Stimulated activated CD8-positive, alpha-beta memory T cell treated with anti-CD3 and anti-CD28 coated beads, Interleukin-4, amount 100 ng/mL, for 1 hour (primary cell): Measurements from ENCODE around the gene RNF212.

ENCODE experiments used
- DNase-seq, 2 donors: peaks; one replicate each; pipeline ENCODE4 v3.0.0-alpha.2; 2020; ENCODE audit warnings: low read depth in 2 of 2, low spot score in 1 of 2

RNF212 gene

DNA sequence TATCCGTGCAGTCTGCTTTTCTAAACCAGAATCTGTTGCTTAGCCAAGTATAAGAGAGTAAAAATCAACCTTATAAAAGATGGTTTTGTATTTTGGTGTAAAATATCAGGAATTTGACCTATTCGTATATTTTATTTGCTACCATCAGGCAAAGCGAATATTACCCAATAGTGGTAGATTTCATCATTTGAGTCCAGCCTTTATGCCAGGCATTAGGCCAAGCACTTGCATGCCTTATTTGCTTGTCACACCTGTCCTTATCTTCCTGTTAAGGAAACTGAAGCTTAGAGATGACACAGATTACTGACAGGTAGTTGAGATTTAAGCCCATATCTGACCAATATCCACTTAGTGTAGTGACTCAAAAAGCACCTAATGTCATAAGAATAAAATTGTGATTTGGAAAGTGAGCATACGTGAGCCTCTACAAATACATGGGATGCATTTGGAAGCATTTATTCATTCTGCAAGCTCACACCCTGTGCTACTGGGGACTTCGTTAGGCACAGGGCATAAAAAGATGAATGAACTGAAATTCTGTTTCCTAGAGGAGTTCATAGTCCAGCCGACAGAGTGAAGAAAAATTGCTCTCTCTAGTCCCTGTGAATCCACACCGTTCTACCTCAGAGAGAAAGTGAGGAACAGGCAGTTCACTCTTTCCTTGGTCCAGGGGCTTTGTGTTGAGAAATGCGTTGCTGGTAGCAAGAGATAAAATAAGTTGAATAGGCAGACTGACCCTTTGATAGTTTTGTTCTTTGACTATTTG is 2.3 kb upstream of the RNF212 start:
- no peak for DNase-seq

DNA sequence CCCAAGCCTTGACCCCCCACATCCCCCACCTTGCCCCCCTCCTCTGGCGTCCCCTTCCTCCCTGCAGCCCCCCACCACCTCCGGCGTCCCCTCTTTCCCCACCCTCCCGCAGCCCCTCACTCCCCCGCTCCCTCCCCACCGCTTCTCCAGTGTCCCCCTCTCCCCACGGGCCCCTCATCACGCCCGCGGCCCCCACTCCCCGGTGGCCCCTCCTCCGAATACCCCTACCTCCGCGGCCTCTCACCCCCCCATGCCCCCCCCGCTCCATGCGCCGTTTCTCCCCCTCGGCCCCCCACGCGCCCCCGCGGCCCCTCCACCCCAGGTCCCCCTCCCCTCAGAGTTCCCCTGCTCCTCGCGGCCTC is 562 bp downstream of the RNF212 start:
- no peak for DNase-seq

DNA sequence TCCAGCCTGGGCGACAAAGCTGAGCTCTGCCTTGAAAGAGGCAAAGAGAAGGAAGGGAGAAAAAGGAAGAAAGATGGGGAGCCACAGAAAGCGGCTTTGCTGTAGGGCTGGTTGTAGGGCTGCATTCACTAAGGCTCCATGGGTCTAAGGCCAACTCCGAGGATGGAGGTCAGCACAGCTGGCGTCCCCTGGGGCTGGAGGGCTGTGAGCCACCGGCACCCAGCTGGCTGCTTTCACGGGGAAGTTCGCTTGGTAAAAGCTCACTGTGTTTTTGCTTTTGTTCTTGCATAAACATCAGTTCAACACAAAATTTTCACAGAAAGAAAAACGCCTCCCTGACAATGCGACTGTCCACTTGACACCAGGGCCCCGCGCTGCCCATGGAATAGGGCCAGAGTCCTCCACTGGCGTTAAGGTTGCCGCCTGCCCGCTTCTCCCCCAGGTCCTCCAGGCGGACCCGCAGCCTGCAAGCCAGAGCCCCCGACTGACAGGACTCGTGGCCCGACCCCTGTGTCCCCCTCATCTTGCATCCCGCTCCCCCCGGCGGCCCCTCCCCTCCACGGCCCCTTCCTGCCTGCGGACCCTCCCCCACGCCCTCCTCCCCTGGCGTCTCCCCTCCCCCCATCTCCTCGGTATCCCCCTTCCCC is 1.1 kb downstream of the RNF212 start:
- DNase-seq: no peak

DNA sequence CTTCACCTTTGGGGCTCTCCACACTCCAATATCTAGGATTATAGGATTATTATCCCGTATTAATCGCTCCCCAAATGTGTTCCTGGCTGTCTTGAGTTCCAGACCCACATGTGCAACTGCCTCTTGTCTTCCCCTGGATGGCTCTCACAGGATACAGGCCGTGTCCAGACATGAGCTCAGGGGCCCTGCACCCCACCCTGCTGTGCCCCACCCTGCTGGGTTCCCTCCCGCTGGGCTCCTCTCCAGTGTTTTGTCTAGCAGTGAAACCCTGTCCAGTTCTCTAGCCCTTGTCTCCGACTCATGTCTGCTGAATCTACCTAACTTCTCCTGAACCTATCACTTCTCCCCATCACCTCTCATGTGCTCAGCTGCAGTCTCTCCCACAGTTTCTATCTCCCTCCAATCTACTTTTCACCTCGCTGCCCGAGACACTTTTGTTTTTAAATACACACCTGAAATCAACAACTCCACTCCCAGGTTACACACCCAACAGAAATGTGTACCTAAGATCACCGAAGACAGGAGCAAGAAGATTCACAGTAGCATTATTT is 2.0 kb downstream of the RNF212 start:
- no peak for DNase-seq

DNA sequence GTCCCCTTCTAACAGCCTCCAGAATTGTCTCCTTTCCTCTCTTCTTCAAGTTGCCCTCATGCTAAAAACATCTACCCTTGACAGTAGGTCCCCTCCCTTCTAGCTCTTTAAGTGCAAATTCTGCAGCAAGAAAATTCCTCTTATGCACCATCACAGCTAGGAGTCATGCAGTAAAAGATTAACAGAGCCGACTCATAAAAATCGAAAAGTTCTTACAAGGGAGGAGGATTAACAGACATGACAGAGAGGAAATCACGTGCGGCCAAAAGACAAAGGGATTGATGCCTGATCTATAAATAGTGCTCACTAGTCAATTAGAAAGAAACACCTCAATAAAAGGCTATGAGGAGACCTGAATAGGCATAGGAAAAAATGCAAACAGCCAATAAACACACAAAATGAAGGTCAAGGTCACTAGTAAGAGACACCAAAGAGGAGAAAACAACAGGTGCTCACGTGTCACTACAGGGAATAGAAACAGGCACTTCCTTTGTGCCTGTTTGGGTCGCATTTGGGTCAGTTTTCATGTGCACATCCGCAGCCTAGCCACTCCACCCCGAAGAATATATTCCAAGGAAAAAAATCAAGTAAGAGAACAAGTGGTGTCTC is 3.4 kb downstream of the RNF212 start:
- no peak for DNase-seq

DNA sequence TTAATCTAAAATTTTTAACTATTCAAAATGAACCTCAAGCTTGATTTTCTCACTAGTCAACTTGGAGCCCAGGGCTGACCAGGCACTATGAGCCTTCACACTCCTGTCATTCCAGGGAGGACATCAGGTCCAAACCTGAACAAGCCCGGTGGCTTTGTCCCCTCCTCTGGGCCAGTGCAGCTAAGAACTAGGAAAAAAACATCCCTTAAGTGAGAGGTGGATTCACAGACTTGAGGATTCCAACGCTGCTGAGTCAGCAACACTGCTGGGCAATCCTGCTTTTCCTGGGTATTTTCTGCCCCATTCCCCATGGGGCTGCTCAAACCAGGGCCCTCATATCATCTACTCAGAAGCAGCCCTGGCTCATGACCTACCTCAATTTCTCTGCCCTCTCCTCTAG is 4.0 kb downstream of the RNF212 start:
- no peak for DNase-seq

DNA sequence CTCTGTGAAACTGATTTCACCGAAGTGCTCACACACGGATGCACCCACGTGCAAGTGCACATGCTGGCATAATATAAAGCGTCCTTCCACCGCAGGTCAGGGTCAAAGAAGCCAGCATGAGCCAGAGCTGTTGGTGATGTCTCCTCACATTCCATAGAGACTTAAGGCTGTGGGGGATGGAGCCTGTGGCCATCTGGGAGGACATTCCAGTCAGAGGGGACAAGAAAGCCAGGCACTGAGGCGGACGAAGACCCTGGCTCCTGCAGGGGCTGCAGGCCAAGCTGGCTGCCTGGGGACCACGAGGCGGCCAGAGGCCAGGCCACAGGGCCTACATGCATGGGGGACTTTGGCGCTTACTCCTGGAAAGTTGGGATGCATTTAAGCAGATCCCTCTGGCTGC is 7.7 kb downstream of the RNF212 start:
- no peak for DNase-seq

DNA sequence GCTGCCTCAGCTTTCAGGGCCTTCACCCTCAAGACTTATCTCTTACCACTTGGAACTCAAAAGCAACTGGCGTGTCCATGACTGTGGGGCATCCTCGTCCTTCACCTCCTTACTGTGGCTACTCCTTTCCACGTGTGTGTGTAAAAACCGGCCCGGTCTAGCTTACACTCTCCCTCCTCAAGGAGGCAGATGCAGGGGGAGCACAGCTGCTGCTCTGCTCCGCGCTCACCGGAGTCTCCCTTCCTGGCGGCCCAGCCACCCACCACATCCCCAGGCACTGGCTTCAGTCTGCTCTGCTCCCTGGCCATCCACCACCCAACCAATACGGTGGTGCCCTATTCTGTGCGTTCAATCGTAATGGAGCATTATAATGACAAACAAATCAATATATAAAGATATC is 8.3 kb downstream of the RNF212 start:
- no peak for DNase-seq

DNA sequence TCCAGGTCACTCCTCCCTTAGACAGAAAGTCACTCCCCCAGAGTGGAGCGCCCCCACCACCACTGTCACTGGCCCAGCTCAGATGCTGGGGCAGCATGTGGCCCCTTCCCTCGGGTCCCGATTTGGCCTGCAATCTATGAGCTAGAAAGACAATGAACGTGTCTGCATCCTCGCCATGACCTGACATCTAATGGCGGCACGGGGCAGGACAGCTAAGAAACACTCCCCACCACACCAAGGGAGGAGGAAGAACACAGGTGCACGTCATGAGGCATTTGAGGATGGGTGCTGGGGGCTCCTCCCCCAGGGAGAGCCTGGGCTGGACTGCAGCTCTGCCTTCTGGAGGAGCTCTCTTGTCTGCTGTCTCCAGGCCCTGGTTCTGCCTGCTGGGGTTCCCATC is 8.7 kb downstream of the RNF212 start:
- no peak for DNase-seq

DNA sequence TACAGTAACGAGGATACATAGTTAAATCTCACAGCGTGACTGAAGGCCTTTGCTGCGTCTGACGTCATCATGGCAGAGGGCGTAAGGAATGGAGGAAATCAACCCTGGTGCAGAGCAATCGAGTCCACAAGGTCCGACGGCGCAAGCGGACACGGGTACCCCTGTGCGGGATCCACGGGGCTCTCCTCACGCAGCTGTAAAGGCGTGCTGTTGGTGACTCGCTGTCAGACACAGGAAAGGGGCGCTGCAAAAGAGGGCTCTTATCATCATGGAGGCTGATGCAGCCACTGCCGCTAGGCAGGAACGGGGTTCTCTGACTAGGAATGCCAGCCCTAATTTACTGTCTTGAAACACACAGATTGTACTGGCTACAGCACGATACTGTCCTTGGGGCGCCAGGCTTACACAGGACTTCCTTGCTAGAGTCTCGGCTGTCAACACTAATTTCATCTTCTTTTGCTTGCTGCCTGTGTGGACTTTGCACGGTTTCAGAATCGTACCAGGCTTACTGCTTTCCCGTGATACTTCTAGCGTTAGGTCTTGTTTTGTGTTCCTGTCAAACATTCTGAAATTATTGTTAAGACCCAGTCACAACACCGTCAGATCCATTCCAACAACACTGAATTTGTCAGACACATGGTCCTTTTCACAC is 13.6 kb downstream of the RNF212 start:
- no peak for DNase-seq

DNA sequence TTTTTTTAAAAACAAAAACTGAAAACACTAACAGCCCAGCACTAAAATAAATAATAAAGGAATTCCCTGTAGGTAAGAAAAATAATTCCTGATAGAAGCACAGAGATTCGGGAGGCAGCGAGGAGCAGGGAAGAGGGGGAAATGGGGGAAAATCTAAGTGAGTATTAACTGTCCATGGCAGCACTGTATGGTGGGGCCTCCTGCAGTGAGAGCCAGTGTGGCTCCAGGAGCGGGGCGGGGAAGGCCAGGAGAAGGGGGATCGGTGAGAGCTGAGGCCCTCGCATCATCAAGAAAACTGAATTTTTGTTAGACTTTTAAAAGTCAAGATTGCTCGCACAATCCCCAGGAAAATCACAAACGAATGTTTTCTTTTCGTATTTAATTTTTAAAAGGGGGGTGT is 14.1 kb downstream of the RNF212 start:
- DNase-seq: no peak

DNA sequence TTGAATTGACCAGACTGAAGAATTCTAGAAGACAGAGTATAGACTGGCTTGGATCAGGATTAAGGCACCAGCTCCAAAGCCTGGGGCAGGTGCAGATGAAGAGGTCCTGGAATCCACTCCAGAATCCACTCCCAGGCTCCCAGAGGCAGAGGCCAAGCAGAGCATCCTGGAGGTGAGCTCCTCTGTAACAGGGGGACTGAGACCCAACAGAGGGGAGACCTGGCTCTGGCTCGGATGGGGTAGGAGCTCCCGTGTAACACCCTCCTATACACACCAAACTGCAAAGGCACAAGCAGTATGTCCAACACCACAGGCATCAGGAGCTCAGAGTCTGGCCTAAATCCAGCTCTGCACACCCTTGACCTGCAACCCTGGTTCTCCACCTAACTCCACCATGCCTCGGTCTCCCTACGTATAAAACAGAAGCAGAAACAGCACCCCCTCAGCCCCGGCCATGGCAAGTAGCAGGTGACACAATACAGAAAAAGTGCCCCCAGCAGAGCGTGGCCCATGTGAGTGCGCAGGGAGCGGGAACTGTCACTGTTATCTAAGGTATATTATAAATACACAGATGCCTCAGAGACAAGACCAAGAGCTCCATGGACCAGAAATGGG is 14.9 kb downstream of the RNF212 start:
- no peak for DNase-seq

DNA sequence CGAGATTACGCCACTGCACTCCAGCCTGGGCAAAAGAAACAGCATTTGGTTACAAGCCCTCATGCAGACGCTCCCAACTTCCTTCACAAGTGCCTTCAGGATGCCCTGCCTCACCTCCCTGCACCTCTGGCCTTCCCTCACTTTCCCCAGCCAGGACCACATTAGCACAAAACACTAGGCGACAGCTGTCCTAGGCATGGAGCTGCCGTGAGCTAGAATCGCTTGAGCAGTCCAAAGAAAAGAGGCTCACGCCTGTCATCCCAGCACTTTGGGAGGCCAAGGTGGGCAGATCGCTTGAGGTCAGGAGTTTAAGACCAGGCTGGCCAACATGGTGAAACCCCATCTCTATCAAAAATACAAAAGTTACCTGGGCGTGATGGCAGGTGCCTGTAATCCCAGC is 15.8 kb downstream of the RNF212 start:
- no peak for DNase-seq

DNA sequence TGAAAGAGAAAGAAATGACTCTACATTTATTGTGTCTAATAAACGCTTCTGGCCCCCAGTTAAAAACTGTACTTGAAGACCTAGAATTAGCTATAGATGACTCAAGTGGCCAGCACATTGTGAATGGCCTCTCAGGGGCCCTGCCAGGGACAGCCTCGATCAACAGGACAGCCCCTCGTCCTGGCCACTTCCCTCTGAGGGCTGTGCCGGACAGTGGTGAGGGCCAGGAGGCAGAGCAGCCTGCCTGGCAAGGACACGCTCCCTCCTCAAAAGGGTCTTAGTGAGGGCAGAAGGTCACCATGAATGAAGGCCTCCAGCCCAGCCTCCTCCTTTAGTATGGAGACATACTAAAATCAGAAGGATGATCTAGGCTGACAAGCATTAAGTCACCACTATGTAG is 16.5 kb downstream of the RNF212 start:
- DNase-seq: no peak

DNA sequence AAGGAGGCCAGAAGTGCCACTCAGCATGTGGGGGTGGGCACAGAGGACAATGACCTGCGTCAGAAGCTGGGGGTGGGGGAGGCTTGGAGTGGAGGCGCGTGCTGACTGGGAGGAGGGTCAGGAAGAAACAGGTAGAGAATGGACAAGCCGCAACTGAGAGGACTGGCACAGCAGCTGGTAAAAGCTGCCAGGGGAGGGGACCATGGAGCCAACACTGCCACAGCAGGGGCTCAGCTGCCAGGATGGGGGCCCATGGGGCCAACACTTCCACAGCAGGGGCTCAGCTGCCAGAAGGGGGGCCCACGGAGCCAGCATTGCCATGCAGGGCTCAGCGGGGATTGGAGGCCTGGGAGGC is 19.1 kb downstream of the RNF212 start:
- DNase-seq: no peak

DNA sequence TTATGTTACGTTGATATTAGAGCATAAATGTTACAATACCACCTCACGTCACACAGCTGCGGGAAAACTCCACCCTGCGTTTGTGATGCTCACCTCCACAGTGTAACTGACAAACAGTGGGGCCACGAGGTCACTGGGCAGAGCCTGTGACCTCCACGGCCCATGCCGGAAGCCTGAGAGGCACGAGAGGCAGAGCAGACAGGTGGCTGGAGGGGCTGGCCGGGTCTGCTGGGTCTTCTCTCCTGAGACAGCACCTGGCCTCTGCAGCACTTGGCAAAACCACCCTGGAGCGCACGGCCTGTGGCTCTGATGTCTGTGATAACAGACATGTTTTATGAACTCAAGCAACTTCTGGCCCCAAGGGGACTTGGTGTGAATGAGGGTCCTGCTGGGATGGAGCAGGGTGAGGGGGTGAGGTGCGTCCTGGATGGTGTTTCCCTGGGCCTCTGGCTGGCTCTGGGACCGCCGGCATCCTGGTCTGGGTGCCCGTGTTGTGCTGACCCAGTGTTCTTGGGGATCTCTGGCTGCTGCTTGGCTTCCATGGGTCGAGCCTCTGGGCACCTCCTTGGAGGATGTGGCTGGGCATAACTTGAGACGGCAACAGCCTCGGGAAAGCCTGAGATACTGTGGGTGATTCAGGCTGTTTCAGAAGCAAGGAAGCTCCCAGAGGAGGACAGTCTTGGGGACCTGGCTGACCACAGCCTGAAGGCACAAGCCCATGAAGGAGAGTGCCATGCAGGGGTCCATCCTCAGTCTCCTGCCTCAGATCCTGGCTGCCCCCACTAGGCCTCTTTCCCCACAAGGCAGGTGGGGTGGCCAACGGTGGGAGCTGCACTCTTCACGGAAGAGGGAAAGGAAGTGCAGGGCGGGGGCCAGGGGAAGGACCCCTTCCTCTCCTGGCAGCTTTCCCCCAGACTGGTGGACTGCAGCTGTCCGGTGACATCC is 19.7 kb downstream of the RNF212 start:
- no peak for DNase-seq

DNA sequence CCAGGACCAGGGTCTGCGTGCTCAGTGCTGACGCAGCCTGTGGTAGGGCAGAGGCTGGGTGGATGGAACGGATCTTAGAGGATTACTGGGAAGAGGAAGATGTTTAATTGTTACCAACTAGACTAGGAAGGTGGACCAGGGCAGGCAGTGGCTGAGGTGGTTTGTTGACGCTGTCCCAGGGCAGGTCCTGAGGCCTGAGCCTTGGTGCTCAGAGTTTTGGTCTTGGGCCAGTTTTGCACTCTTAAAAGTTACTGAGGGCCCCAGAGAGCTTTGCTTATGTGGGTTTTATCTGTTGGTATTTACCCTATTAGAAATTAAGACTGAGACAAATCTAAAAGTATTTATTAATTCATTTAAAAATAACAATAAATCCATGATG is 20.4 kb downstream of the RNF212 start:
- DNase-seq: no peak

DNA sequence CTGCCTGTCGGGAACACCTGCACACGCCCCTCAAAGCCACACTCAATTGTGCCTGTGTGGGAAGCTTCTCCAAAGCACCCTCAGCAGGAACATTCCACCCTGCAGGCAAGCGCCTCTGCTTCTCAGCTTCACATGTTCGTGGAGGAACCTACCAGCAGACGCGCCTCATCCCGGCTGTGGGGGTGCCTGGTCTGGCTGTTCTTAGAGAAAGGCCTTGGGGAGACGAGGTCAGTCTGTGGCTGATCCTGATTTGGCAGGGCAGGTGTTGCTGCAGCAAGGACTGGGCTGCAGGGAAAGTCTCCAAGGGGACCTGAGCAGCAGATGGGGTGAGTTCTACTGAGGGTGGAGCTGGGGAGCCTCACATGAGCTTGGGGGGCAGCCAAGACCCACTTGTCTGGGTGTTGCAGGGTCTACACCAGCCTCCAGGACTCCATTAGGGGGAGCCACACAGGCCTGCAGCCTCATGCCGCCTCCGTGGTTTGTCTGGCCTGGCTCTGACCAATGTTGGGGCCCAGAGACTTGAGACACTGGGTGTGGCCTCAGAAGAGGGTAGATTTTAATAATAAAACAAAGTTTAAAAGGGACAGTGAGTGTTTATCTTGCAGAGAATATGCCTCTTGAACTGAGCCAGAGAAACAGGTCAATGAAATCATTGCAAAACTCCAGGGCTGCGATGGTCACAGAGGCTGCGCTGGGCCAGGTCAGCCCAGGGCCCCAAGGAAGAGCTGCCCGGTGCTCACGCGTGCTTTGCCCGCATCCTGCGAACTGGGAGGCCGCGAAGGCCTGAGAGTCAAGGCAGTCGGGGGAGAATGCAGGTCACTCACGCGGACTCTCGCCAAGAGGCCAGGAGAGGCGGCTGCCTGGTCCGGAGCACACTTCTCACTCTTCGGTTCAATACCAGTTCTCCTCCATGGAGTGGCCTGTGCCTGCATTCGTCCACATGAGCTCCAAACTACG is 21.1 kb downstream of the RNF212 start:
- DNase-seq: no peak

DNA sequence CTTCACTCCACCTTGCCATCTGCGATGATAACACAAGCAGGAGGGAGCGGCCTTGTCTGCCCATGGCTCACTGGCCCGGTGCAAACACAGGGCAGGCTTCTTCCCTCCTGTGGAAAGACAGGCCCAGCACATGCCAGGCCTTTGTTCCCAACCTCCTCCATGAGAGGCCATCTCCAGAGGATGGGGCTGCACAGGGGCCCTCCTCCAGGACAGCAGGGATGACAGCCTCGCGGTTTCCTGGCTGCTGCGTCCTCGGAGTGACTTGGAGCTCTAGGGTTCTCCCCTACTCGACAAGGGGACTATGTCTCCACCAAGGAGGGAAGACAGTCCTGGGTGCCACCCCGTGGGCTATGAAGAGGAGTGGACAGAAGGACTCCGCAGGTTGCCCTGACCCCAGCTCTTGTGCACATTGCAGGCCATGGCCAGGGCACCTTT is 21.8 kb downstream of the RNF212 start:
- DNase-seq: no peak
